ENCODE results near the gene PRDM16. TPM values are rescaled to one million over a fixed set of nuclear protein-coding genes. Genes with fewer than 3 reads are reported as not detected.

The PRDM16 gene
- total RNA-seq, 4 donors from 2014 or later, result 0.41 to 0.95 TPM; not detected in 2

DNA sequence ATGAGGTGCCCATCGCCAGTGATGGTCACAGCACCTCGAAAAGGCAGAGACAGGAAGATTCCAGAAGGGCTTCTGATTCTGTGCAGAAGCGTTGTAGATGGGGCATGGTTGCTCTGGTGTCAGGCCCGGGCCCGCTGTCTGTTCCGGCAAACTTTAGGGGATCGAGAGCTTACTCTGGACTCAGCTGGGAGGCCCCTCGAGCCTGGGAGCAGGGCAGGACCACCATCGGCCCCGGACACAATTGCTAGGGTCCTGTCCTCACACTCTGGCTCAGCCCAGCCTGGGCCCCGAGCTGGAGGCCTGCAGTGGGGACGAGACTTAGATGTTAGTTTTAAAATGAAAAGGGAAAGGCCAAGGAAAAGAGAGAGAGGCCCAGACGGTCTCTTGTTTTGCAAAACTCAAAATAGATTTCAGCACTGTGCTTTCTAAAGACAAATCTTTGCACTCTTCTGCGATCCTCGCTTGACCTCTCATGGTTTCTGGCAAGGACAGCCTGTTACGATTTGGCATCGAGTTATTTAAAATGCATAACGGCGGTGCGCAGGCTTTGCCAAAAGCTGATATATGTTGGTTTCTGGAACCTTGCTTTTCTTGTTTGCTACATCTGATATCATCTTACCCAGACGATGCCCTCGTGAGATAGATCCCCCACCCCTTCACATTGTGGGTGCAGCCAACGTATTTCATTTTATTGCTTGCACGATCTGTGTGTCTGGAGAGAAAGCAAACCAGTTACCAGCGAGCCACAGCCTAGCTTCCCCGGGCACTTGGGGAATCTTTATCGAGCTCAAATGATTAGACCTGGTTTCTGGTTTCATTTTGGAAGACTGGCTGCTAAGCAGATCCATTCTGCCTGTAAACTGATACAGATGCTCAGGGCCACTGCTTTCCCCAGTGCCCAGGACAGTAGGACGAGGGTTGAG, 58.0 kb downstream of the PRDM16 start:
- intact Hi-C loops (cut with DNase I; ENCODE audit: low total_unique reads), result no loop called here
- Histone ChIP-seq H3K4me3 (no peak overlapping the region), H3K9me3 (no peaks in the 10 kb centered on the region), H3K36me3 (no peaks in the 10 kb centered on the region), H3K27ac (peak overlapping the region; percentile 21 to 53 (median 38)), H3K4me1 (peaks cover 0 to 21% (median 4%) of the 10 kb centered on the region in 4 donors), H3K27me3 (no peaks in the 10 kb centered on the region)
- WGBS, 2 donors (ENCODE audit: low coverage in 1 of 2), result 76 to 85% methylated on average over 8 to 28 of the region's 28 CpGs
- TF ChIP-seq, protein P1, sequence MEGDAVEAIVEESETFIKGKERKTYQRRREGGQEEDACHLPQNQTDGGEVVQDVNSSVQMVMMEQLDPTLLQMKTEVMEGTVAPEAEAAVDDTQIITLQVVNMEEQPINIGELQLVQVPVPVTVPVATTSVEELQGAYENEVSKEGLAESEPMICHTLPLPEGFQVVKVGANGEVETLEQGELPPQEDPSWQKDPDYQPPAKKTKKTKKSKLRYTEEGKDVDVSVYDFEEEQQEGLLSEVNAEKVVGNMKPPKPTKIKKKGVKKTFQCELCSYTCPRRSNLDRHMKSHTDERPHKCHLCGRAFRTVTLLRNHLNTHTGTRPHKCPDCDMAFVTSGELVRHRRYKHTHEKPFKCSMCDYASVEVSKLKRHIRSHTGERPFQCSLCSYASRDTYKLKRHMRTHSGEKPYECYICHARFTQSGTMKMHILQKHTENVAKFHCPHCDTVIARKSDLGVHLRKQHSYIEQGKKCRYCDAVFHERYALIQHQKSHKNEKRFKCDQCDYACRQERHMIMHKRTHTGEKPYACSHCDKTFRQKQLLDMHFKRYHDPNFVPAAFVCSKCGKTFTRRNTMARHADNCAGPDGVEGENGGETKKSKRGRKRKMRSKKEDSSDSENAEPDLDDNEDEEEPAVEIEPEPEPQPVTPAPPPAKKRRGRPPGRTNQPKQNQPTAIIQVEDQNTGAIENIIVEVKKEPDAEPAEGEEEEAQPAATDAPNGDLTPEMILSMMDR (IDR thresholded peaks at IDR 0.05), result no peak
- TF ChIP-seq POLR2AphosphoS5 (IDR thresholded peaks at IDR 0.05) (no peak), POLR2A (IDR thresholded peaks at IDR 0.05) (no peak), EP300 (IDR thresholded peaks at IDR 0.05; ENCODE audit: low read depth) (no peak)
- no peak for DNase-seq
- in situ Hi-C loops (cut with MboI; ENCODE audit: low pct_ligation_motif_present in 1 of 4, low pct_unique_long_range_greater_than_20kb in 1 of 4, low sequenced_read_pairs in 3 of 4), result no loop called here

- intact Hi-C loops (cut with DNase I; ENCODE audit: low total_unique reads), result no loop called here
- DNase-seq, result no peak
- Histone ChIP-seq H3K4me3 (no peak overlapping the region), H3K36me3 (no peaks in the 10 kb centered on the region), H3K27me3 (no peaks in the 10 kb centered on the region), H3K27ac (peak overlapping the region; percentile 21 to 53 (median 38)), H3K9me3 (no peaks in the 10 kb centered on the region), H3K4me1 (peaks cover 0 to 21% (median 4%) of the 10 kb centered on the region in 4 donors)
- in situ Hi-C loops (cut with MboI; ENCODE audit: low pct_ligation_motif_present in 1 of 4, low pct_unique_long_range_greater_than_20kb in 1 of 4, low sequenced_read_pairs in 3 of 4), result no loop called here
- WGBS, 2 donors (ENCODE audit: low coverage in 1 of 2), result 77% methylated on average over 12 of the region's 12 CpGs; no CpG with 5 or more reads in 1 of the 2 donors
- TF ChIP-seq, protein P1 (IDR thresholded peaks at IDR 0.05), result no peak
- TF ChIP-seq EP300 (IDR thresholded peaks at IDR 0.05; ENCODE audit: low read depth) (no peak), POLR2A (IDR thresholded peaks at IDR 0.05) (no peak), POLR2AphosphoS5 (IDR thresholded peaks at IDR 0.05) (no peak)
Measured at GRCh38 chr1:3127738-3128137, 58.7 kb downstream of the PRDM16 start.

DNA sequence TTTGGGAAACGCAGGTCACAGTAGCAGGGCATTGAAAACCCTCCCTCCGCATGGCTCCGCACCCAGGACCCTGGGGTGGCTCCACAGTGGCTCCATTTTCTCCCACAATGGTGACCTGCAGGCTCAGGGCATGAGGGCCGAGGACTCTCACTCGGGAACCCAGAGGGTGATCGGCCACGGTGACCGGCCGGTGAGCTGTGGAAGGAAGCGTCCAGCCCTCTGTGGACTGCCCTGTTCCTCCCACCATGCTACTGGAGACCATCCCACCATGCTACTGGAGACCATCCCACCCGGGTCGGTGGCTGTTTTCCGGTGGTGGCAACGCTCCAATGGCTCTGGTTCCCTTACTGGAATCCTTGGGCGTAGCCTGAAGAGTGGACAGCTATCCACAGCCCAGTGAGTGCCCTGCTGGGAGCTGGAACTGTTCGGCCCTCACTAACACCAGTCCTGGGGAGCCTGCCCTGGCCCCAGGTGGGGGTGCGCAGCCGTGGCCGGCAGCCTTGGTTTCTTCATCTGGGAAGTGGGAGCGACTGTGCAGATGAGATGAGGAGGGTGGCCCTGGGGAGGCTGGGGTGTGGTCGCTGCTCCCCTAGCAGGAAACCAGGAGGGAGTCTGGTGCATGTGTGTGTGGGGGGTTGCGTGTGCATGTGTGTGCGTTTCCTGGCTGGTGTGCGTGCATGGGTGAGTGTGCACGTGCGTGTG, 59.6 kb downstream of the PRDM16 start:
- 84% methylated on average over 25 of the region's 26 CpGs; no CpG with 5 or more reads in 1 of the 2 donors for WGBS, 2 donors (ENCODE audit: low coverage in 1 of 2)
- Histone ChIP-seq H3K27me3 (no peaks in the 10 kb centered on the region), H3K4me3 (no peak overlapping the region), H3K27ac (no peak overlapping the region), H3K36me3 (no peaks in the 10 kb centered on the region), H3K9me3 (no peaks in the 10 kb centered on the region), H3K4me1 (peaks cover 0 to 25% (median 4%) of the 10 kb centered on the region in 4 donors)
- DNase-seq, result no peak
- TF ChIP-seq EP300 (IDR thresholded peaks at IDR 0.05; ENCODE audit: low read depth), result no peak
- TF ChIP-seq, protein P1 (IDR thresholded peaks at IDR 0.05), result no peak
- TF ChIP-seq POLR2AphosphoS5 (IDR thresholded peaks at IDR 0.05), result no peak
- TF ChIP-seq POLR2A (IDR thresholded peaks at IDR 0.05), result no peak
- intact Hi-C loops (cut with DNase I; ENCODE audit: low total_unique reads), result no loop called here
- in situ Hi-C loops (cut with MboI; ENCODE audit: low pct_ligation_motif_present in 1 of 4, low pct_unique_long_range_greater_than_20kb in 1 of 4, low sequenced_read_pairs in 3 of 4), result no loop called here

GRCh38 chr1:3129133-3129490, 60.1 kb downstream of the PRDM16 start:
- no peak for DNase-seq
- Histone ChIP-seq H3K4me3 (no peak overlapping the region), H3K27me3 (no peaks in the 10 kb centered on the region), H3K36me3 (no peaks in the 10 kb centered on the region), H3K4me1 (peaks cover 0 to 31% (median 4%) of the 10 kb centered on the region in 4 donors), H3K9me3 (no peaks in the 10 kb centered on the region), H3K27ac (no peak overlapping the region)
- in situ Hi-C loops (cut with MboI; ENCODE audit: low pct_ligation_motif_present in 1 of 4, low pct_unique_long_range_greater_than_20kb in 1 of 4, low sequenced_read_pairs in 3 of 4) (no loop called here), intact Hi-C loops (cut with DNase I; ENCODE audit: low total_unique reads) (no loop called here)
- WGBS, 2 donors (ENCODE audit: low coverage in 1 of 2), result 84% methylated on average over 8 of the region's 8 CpGs; no CpG with 5 or more reads in 1 of the 2 donors
- TF ChIP-seq POLR2AphosphoS5 (IDR thresholded peaks at IDR 0.05) (no peak), POLR2A (IDR thresholded peaks at IDR 0.05) (no peak), EP300 (IDR thresholded peaks at IDR 0.05; ENCODE audit: low read depth) (no peak)
- TF ChIP-seq, protein P1 (IDR thresholded peaks at IDR 0.05), result no peak
